ENCODE measurements around the gene NFATC1. TPM values are rescaled to one million over a fixed set of nuclear protein-coding genes. Genes with fewer than 3 reads are reported as not detected.

The NFATC1 gene
- total RNA-seq, 3 donors from 2014 or later = 10.9 to 18.0 (median 12.9) TPM

GRCh38 chr18:79531926-79532312, 136.2 kb downstream of the NFATC1 start:
- no peaks in the 10 kb centered on the region for H3K4me1 ChIP-seq
- no peak for DNase-seq (ENCODE audit: low spot score in 2 of 2)
- intact Hi-C loops (cut with DNase I; ENCODE audit: low total_unique reads) = no loop called here
- H3K4me3 ChIP-seq = no peak overlapping the region
- no peaks in the 10 kb centered on the region for H3K27me3 ChIP-seq
- no peaks in the 10 kb centered on the region for H3K9me3 ChIP-seq
- no peaks in the 10 kb centered on the region for H3K36me3 ChIP-seq
- no peak for TF ChIP-seq CTCF (IDR thresholded peaks at IDR 0.05)
- no peak for TF ChIP-seq POLR2A (IDR thresholded peaks at IDR 0.05)
- no peak for TF ChIP-seq POLR2AphosphoS5 (IDR thresholded peaks at IDR 0.05)
- H3K27ac ChIP-seq = no peak overlapping the region

GRCh38 chr18:79532313-79533007, 136.7 kb downstream of the NFATC1 start:
- Histone ChIP-seq H3K27me3 (no peaks in the 10 kb centered on the region), H3K36me3 (no peaks in the 10 kb centered on the region), H3K27ac (no peak overlapping the region), H3K4me1 (no peaks in the 10 kb centered on the region), H3K9me3 (no peaks in the 10 kb centered on the region), H3K4me3 (no peak overlapping the region)
- intact Hi-C loops (cut with DNase I; ENCODE audit: low total_unique reads) = no loop called here
- TF ChIP-seq POLR2A (IDR thresholded peaks at IDR 0.05) (no peak), CTCF (IDR thresholded peaks at IDR 0.05) (no peak), POLR2AphosphoS5 (IDR thresholded peaks at IDR 0.05) (no peak)
- no peak for DNase-seq (ENCODE audit: low spot score in 2 of 2)

- H3K36me3 ChIP-seq = no peaks in the 10 kb centered on the region
- intact Hi-C loops (cut with DNase I; ENCODE audit: low total_unique reads) = no loop called here
- no peak overlapping the region for H3K4me3 ChIP-seq
- no peak overlapping the region for H3K27ac ChIP-seq
- H3K9me3 ChIP-seq = no peaks in the 10 kb centered on the region
- H3K4me1 ChIP-seq = no peaks in the 10 kb centered on the region
- no peak for DNase-seq (ENCODE audit: low spot score in 2 of 2)
- H3K27me3 ChIP-seq = no peaks in the 10 kb centered on the region
- no peak for TF ChIP-seq CTCF (IDR thresholded peaks at IDR 0.05)
- no peak for TF ChIP-seq POLR2A (IDR thresholded peaks at IDR 0.05)
These were observed 137.4 kb downstream of the NFATC1 start for GRCh38 chr18:79533146-79533545.

GRCh38 chr18:79533591-79533990, 137.9 kb downstream of the NFATC1 start:
- DNase-seq (ENCODE audit: low spot score in 2 of 2) = no peak
- H3K4me3 ChIP-seq = no peak overlapping the region
- H3K27me3 ChIP-seq = no peaks in the 10 kb centered on the region
- intact Hi-C loops (cut with DNase I; ENCODE audit: low total_unique reads) = no loop called here
- H3K27ac ChIP-seq = no peak overlapping the region
- H3K36me3 ChIP-seq = no peaks in the 10 kb centered on the region
- no peaks in the 10 kb centered on the region for H3K9me3 ChIP-seq
- TF ChIP-seq POLR2AphosphoS5 (IDR thresholded peaks at IDR 0.05) (no peak), POLR2A (IDR thresholded peaks at IDR 0.05) (no peak), CTCF (IDR thresholded peaks at IDR 0.05) (no peak)
- no peaks in the 10 kb centered on the region for H3K4me1 ChIP-seq

- DNase-seq (ENCODE audit: low spot score in 2 of 2) = no peak
- Histone ChIP-seq H3K4me1 (no peaks in the 10 kb centered on the region), H3K4me3 (no peak overlapping the region), H3K27ac (no peak overlapping the region), H3K27me3 (no peaks in the 10 kb centered on the region), H3K9me3 (no peaks in the 10 kb centered on the region), H3K36me3 (no peaks in the 10 kb centered on the region)
- TF ChIP-seq CTCF (IDR thresholded peaks at IDR 0.05) (no peak), POLR2AphosphoS5 (IDR thresholded peaks at IDR 0.05) (no peak)
- intact Hi-C loops (cut with DNase I; ENCODE audit: low total_unique reads) = no loop called here
These were observed 138.6 kb downstream of the NFATC1 start for GRCh38 chr18:79534356-79534755.
